Spleen (tissue), 11 donors: ENCODE measurements around the gene PRKG1. TPM values are rescaled to one million over a fixed set of nuclear protein-coding genes. Genes with fewer than 3 reads are reported as not detected.

ENCODE experiments used
- DNase-seq: peaks from one replicate; pipeline ENCODE4 v3.0.0-alpha.2; 2020
- H3K27ac ChIP-seq, 8 donors: fragments of 200-600 bp; sonication (generic) in 7 of 8; 1 replicate in 4 of 8; 2 replicates in 4 of 8; pipeline versions ENCODE4 v1.5.0 to v1.8.0; 2016 to 2021; ENCODE audit warnings: inconsistent platforms in 4 of 8, mild to moderate bottlenecking in 4 of 8, moderate library complexity in 1 of 8
- H3K27me3 ChIP-seq, 7 donors: fragments of 200-600 bp; sonication (generic) in 6 of 7; replicated peaks in 1 of 7; 1 replicate in 4 of 7; 2 replicates in 3 of 7; pipeline versions ENCODE4 v1.5.0 to v1.8.0; 2016 to 2021; ENCODE audit warnings: inconsistent platforms in 3 of 7, mild to moderate bottlenecking in 1 of 7
- H3K36me3 ChIP-seq, 6 donors: fragments of 200-600 bp; sonication (generic) in 5 of 6; 1 replicate in 4 of 6; 2 replicates in 2 of 6; pipeline versions ENCODE4 v1.5.0 to v1.8.0; 2016 to 2021; ENCODE audit warnings: inconsistent platforms in 2 of 6
- H3K4me1 ChIP-seq, 6 donors: fragments of 200-600 bp; sonication (generic) in 5 of 6; 1 replicate in 3 of 6; 2 replicates in 3 of 6; pipeline versions ENCODE4 v1.5.0 to v1.8.0; 2016 to 2021; ENCODE audit warnings: inconsistent platforms in 3 of 6
- H3K4me3 ChIP-seq, 8 donors: fragments of 200-600 bp; sonication (generic) in 7 of 8; 1 replicate in 4 of 8; 2 replicates in 4 of 8; pipeline versions ENCODE4 v1.5.0 to v1.8.0; 2016 to 2021; ENCODE audit warnings: inconsistent platforms in 4 of 8, mild to moderate bottlenecking in 4 of 8, moderate library complexity in 2 of 8
- H3K9me3 ChIP-seq, 8 donors: fragments of 200-600 bp; sonication (generic) in 7 of 8; 1 replicate in 4 of 8; 2 replicates in 4 of 8; pipeline versions ENCODE4 v1.5.0 to v1.8.0; 2016 to 2021; ENCODE audit warnings: inconsistent platforms in 4 of 8
- CTCF ChIP-seq, 11 experiments: fragments of 200-600 bp in 7 of 11; fragments of 450-650 bp in 4 of 11; sonication (generic) in 4 of 11; IDR thresholded peaks in 8 of 11; conservative IDR thresholded peaks in 3 of 11; 1 replicate in 7 of 11; 2 replicates in 4 of 11; pipeline versions ENCODE4 v1.4.0 to v1.8.0; 2016 to 2021; ENCODE audit warnings: antibody characterized with exemption in 11 of 11, inconsistent platforms in 4 of 11, mild to moderate bottlenecking in 1 of 11
- POLR2A ChIP-seq, 3 donors: fragments of 450-650 bp; IDR thresholded peaks; one replicate each; pipeline ENCODE4 v1.5.1; 2017; ENCODE audit warnings: antibody characterized with exemption in 3 of 3, mild to moderate bottlenecking in 1 of 3
- POLR2AphosphoS5 ChIP-seq, 3 donors: sonication (generic); formaldehyde crosslinking; IDR thresholded peaks; one replicate each; pipeline ENCODE4 v1.5.1; 2017; ENCODE audit warnings: antibody characterized with exemption in 3 of 3
- WGBS, 5 donors: extraction: QIAGEN DNeasy Blood & Tissue Kit in 3 of 5; methylation state at CpG; one replicate each; pipeline versions ENCODE4 v1.1.5 to v1.1.7; 2013 to 2018; 5-methylcytosine and 5-hydroxymethylcytosine counted together
- intact Hi-C: fragments of 100-400 bp; cut with DNase I; formaldehyde crosslinking; loops from one replicate; pipeline ENCODE4 v1.15.0; 2023; ENCODE audit warnings: low total_unique reads
- polyA plus RNA-seq, 3 donors: library from polyadenylated mRNA; stranded (reverse); fragments of 200-250 nt; gene quantifications; one replicate each; pipeline ENCODE4 v1.2.1, GENCODE V29; 2013
- total RNA-seq, 7 donors: library from RNA; depleted of rRNA in 3 of 7; stranded (reverse); fragments of >200 nt in 3 of 7; fragmentation: NEBNext Ultra II Directional in 4 of 7; extraction: Animal tissue kit (Norgen Biotek cat#: 25700) in 4 of 7; gene quantifications; one replicate each; pipeline versions ENCODE4 v1.1.0 to v1.2.1, GENCODE V29; 2016 to 2021
- donor health status: healthy with polysubstance abuse.
- donor health status: DM: no; HTN: no; CAD: no; lungs with moderate emphysema.
- donor health status: DM: no; HTN: no; CAD: no.
- donor health status: Bipolar disorder and iron deficiency.
- donor health status: healthy.
- donor health status: DM: no; HTN: no; CAD: no.
- donor health status: DM: yes; HTN: yes; CAD: no.

Gene PRKG1
- total and polyA plus RNA-seq, 10 donors = 0.65 to 10.5 (median 7.2) TPM

- Histone ChIP-seq H3K4me1 (peaks cover 0 to 6% (median 0%) of the 10 kb centered on the region in 6 donors), H3K4me3 (no peak overlapping the region), H3K9me3 (no peaks in the 10 kb centered on the region), H3K27me3 (peaks cover 0 to 10% (median 0%) of the 10 kb centered on the region in 7 donors), H3K36me3 (no peaks in the 10 kb centered on the region), H3K27ac (no peak overlapping the region)
- TF ChIP-seq CTCF (IDR thresholded peaks at IDR 0.05 in 8 of 11, conservative IDR thresholded peaks at IDR 0.05 in 3 of 11) = no peak
- TF ChIP-seq POLR2AphosphoS5 (IDR thresholded peaks at IDR 0.05) = no peak
- no peak for TF ChIP-seq POLR2A (IDR thresholded peaks at IDR 0.05)
- DNase-seq = no peak
- intact Hi-C loops = no loop called here
- 85 to 95% (median 86%) methylated on average over 2 of the region's 2 CpGs for WGBS, 5 donors
These were observed 1245.6 kb downstream of the PRKG1 start for GRCh38 chr10:52319926-52320325.

- no peak for DNase-seq
- WGBS, 5 donors = 80 to 97% (median 84%) methylated on average over 1 of the region's 1 CpG
- no peaks in the 10 kb centered on the region for H3K9me3 ChIP-seq
- intact Hi-C loops = no loop called here
- no peaks in the 10 kb centered on the region for H3K36me3 ChIP-seq
- H3K4me1 ChIP-seq = no peaks in the 10 kb centered on the region
- no peak for TF ChIP-seq CTCF (IDR thresholded peaks at IDR 0.05 in 8 of 11, conservative IDR thresholded peaks at IDR 0.05 in 3 of 11)
- no peak for TF ChIP-seq POLR2A (IDR thresholded peaks at IDR 0.05)
- no peak for TF ChIP-seq POLR2AphosphoS5 (IDR thresholded peaks at IDR 0.05)
- no peak overlapping the region for H3K4me3 ChIP-seq
- no peaks in the 10 kb centered on the region for H3K27me3 ChIP-seq
- no peak overlapping the region for H3K27ac ChIP-seq
These were observed 1248.0 kb downstream of the PRKG1 start for GRCh38 chr10:52322323-52322722.

GRCh38 chr10:52322936-52323335 is 1248.6 kb downstream of the PRKG1 start:
- no peak for DNase-seq
- no peak overlapping the region for H3K27ac ChIP-seq
- H3K9me3 ChIP-seq = no peaks in the 10 kb centered on the region
- no peak overlapping the region for H3K4me3 ChIP-seq
- intact Hi-C loops = no loop called here
- TF ChIP-seq POLR2AphosphoS5 (IDR thresholded peaks at IDR 0.05) = no peak
- H3K36me3 ChIP-seq = no peaks in the 10 kb centered on the region
- H3K4me1 ChIP-seq = no peaks in the 10 kb centered on the region
- no peaks in the 10 kb centered on the region for H3K27me3 ChIP-seq
- 90 to 93% (median 93%) methylated on average over 1 of the region's 1 CpG for WGBS, 5 donors

GRCh38 chr10:52326382-52326781 is 1252.1 kb downstream of the PRKG1 start:
- H3K36me3 ChIP-seq = no peaks in the 10 kb centered on the region
- no peak overlapping the region for H3K27ac ChIP-seq
- no peaks in the 10 kb centered on the region for H3K27me3 ChIP-seq
- H3K9me3 ChIP-seq = no peaks in the 10 kb centered on the region
- no peaks in the 10 kb centered on the region for H3K4me1 ChIP-seq
- H3K4me3 ChIP-seq = no peak overlapping the region
- DNase-seq = no peak
- no peak for TF ChIP-seq POLR2AphosphoS5 (IDR thresholded peaks at IDR 0.05)
- no peak for TF ChIP-seq CTCF (IDR thresholded peaks at IDR 0.05 in 8 of 11, conservative IDR thresholded peaks at IDR 0.05 in 3 of 11)
- TF ChIP-seq POLR2A (IDR thresholded peaks at IDR 0.05) = no peak
- WGBS, 5 donors = 68 to 88% (median 81%) methylated on average over 2 of the region's 2 CpGs
- intact Hi-C loops = no loop called here
